NCI-H2081 treated with DMSO at 0.1 percent for 48 hours (cell line): ENCODE results near the gene REEP1.
"Not testable (repeated sequence)": the region's sequence is repeated elsewhere in the genome, so short reads cannot be mapped to it uniquely, and the experiment has no call there.

Source experiments
- DNase-seq: peaks from one replicate; lab custom pipeline; 2025; lab: John Stamatoyannopoulos, UW

Gene REEP1

DNA sequence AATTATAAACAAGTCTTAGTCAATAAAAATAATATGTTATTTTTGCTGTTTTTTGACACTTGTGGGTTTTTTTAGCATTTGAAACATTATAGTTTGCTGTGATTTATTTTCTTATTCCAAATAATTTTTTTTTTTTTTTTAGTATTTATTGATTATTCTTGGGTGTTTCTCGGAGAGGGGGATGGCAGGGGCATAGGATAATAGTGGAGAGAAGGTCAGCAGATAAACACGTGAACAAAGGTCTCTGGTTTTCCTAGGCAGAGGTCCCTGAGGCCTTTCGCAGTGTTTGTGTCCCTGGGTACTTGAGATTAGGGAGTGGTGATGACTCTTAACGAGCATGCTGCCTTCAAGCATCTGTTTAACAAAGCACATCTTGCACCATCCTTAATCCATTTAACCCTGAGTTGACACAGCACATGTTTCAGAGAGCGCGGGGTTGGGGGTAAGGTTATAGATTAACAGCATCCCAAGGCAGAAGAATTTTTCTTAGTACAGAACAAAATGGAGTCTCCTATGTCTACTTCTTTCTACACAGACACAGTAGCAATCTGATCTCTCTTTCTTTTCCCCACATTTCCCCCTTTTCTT, 8.5 kb upstream of the REEP1 start:
- DNase-seq, result not testable (repeated sequence)

DNA sequence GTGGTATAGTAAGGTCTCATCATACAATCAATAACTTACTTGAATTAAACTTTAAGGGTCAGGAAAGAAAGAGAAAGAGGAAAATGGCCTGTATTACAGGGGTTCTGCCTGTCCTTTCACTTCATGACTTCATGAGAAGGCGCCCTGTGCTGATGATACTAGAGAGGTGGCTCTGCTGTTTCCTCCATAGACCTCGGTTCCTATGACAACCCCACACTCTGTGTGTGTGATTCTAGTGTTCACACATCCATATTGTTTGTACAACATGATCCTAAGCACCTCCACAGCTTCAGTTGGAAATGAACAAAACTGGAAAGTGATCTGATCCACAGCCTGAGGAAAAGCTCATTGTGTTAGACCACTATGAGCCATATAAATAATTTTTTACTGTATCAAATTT, 7.0 kb upstream of the REEP1 start:
- no peak for DNase-seq

DNA sequence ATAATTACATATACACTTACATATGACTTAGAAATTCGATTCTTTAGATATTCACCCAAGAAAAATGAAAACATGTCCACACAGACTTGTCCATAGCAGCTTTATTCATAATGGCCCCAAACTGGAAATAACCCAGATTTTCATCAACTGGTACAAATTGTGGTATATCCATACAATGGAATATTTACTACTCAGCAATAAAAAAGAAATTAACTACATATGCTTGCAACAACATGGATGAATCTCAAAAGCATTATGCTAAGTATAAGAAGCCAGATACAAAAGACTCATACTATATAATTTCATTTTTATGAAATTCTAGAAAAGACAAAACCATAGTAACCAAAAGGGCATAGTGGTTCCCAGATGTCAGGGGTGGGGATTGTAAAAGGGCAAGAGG, 5.1 kb upstream of the REEP1 start:
- DNase-seq, result no peak

- DNase-seq, result no peak
Observed at GRCh38 chr2:86341470-86341869, 4.0 kb upstream of the REEP1 start.

- DNase-seq, result no peak
Observed at GRCh38 chr2:86338778-86339295, 1.4 kb upstream of the REEP1 start.

GRCh38 chr2:86336675-86337243, 667 bp downstream of the REEP1 start:
- DNase-seq, result no peak

- no peak for DNase-seq
Observed at GRCh38 chr2:86335865-86336674, 1.4 kb downstream of the REEP1 start.

- no peak for DNase-seq
Observed at GRCh38 chr2:86333378-86333777, 4.0 kb downstream of the REEP1 start.

DNA sequence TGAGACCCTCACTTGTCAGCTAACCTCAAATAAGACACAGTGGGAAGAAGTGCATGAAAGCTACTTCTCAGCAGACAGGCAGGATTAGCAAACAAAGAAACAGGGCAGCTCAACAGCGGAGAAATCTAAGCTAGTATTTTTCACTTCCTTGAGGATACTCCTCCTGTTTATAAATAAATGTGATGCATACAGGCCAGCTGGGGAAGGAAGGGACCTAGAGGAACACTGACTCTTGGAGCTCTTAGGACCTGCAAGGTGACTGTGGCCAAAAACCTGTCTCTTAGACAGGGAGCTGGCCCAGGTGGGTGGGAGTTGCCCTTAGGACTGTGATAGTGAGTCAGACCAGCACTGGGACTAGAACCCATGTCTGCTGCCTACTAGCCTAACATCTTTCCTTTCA, 4.8 kb downstream of the REEP1 start:
- no peak for DNase-seq

GRCh38 chr2:86331384-86331783, 6.0 kb downstream of the REEP1 start:
- no peak for DNase-seq

DNA sequence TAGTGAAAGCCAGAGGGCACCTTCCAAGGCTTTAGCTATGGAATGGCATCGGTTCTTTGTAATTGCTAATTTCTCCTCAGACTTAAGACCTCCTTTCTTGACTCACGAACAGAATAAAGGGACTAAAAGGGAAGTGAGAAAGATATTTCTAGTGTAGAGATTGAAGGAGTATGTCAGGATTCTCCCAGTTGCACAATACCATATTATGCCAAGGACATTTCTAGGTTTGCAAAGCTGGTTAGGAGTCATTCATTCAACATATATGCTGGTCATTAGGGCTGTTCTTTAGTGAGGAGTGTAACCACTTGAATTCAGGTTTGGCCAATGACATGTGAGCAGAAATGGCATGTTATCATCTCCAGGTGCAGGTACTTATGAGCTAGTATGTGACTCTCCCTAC, 7.4 kb downstream of the REEP1 start:
- no peak for DNase-seq

- no peak for DNase-seq
Observed at GRCh38 chr2:86323273-86324021, 14.0 kb downstream of the REEP1 start.

- DNase-seq, result no peak
Observed at GRCh38 chr2:86319700-86320580, 17.5 kb downstream of the REEP1 start.

DNA sequence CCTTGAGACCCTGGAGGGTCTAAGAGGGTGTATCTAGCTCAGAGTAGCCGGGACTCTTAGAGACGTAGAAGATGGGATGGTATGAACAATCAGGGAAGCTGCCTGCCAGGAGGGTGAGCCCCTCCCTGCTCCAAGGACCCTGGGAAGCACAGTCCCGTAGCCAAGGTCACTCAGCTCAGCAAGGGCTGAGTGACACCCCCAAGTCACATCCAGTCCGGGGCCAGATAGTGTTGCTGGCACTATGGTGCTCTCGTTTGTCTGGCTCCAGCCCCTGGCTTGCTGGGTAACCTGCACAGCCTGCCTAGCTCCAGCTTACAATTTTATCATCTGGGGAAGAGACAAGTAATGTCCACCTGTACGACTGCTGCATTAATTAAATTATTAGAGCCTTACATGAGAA, 22.3 kb downstream of the REEP1 start:
- DNase-seq, result no peak

- no peak for DNase-seq
Observed at GRCh38 chr2:86314125-86314524, 23.3 kb downstream of the REEP1 start.

DNA sequence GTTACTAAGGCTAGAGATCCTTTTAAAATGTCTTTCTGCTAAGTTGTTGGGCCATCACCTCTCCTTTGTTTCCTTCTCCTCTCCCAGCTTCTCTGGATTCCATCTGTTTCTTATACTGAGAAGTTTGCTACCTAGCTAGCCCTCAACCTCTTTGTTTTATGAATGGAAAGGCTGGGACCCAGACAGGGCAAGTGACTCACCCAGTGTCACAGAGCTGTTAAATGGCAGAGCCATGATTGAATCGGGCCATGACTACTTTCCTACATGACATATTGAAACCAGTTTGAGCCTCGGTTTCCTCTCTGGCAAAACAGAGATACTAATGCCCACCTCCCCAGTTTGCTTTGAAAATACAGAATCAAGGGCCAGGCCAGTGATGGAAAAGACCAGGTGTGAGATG, 24.1 kb downstream of the REEP1 start:
- DNase-seq, result no peak

GRCh38 chr2:86311879-86312278, 25.5 kb downstream of the REEP1 start:
- DNase-seq, result no peak

- DNase-seq, result no peak
Observed at GRCh38 chr2:86309966-86310365, 27.5 kb downstream of the REEP1 start.

DNA sequence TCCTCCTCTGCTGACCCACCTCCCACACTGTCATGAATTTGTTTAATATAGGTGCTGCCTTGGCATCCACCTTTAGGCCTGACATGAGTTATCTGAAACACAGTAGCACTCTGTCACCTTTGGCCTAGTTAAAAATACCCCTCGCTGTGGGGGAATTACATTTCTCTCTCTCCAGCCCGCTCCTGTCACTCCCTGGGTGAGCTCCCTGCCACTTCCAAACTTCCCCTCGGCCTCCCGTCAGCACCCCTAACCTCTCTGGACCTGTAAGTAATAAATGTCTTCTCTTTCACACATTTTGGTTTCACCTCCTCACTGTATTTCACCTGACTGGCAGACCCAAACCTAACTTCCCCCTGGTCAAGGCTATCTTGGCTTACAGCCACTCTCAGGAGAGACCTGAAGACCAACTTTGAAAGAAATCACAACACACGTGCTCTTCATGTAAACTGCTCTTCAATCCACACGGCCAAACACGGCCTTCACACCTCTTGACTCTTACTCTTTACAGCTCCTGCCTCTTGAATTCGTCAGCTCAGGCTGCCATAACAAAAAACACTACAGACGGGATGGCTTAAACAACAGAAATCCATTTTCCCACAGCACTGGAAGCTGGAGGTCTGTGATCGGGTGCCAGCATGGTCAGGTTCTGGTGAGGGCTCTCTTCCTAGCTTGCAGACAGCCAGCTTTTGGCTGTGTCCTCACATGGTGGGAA, 28.3 kb downstream of the REEP1 start:
- no peak for DNase-seq

- DNase-seq, result no peak
Observed at GRCh38 chr2:86308356-86308755, 29.1 kb downstream of the REEP1 start.

GRCh38 chr2:86307431-86307830, 30.0 kb downstream of the REEP1 start:
- no peak for DNase-seq
